GM19328 (cell line): ENCODE data around the gene GPANK1.

Experiments used
- ATAC-seq: cut with Tn5 transposase; IDR thresholded peaks from one replicate; pipeline ENCODE4 v1.9.1; 2021; ENCODE audit warnings: mild to moderate bottlenecking, moderate library complexity; ENCODE audit not compliant: unreplicated experiment

The GPANK1 gene

DNA sequence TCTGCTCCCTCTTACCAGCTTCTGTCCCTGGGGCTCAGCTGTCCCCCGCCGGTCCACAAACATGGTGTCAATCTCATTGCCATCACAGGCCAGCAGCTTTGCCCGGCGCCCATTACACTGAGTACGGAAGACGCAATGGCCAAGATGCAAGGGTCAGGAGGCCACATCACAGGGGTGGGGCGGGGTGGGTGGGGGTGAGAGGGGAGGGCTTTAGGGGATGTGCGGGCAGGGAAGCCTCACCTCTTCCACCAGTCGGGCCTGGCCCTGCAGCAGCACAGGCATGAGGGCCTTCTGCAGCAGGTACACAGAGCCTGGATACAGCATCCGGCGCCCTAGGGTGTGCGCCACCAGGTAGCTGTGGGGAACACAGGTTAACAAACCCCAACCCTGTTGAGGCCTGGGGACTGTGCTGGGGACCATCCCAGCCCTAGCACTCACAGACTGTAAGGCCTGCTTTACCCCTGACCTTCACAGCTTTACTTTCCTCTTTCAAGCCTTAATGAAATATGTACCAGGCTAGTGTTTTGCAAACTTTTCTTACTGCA lies 26.8 kb upstream of the GPANK1 start:
- ATAC-seq: no peak

DNA sequence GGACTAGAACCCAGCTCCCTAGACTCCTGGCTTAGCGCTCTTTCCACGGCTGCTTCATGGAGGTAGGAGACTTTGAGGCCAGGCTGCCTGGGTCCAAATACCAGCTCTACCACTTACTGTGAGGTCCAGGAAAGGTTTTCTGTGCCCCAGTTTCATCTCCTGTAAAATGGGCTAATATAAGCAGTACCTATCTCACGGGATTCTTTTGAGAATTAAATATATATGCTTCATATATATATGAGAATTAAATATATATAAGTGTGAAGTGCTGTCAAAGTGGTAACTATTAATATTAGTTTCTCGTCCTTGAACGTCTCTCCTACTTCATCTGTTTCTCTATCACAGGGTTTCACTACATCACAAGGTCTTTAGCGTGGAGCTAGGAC lies 26.3 kb upstream of the GPANK1 start:
- ATAC-seq: no peak

DNA sequence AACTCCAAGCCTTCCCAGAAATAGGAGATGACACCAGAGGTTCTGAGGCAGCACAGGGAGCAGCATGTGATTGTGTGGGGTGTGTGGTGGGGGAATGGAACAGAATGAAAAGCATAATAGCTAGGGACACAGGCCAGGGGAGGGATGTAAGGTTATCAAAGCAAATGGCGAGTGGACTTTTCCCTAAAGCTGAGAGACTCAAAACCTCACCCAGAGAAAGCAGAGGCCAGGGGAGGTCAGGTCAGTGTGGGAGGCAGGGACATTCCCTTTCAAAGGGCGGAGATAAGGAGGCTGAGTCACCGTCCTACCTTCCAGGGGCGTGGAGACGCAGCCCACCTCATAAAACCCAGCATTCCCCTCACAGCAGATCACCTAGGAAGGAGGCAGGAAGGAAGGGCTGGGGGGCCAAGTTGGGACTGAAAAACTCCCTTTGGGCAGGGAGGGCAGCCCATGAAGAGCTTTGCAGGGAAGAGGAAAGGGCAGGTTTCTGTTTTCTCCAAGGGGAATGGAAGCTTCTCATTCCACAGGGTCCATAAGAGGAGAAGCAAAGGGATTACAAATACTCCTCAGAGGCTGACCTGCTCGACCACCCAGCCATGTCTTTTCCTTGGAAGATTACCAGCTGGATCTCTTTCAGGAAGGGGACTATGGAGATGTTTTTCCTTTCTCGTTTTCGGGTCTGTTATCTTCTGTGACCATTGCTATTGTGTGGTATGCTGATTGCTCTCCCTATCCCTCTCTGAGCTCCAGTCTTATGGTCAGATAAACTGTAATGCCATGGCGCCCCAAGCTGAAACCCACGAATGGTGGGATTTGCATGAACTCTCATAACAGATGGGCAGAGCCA lies 25.7 kb upstream of the GPANK1 start:
- no peak for ATAC-seq

DNA sequence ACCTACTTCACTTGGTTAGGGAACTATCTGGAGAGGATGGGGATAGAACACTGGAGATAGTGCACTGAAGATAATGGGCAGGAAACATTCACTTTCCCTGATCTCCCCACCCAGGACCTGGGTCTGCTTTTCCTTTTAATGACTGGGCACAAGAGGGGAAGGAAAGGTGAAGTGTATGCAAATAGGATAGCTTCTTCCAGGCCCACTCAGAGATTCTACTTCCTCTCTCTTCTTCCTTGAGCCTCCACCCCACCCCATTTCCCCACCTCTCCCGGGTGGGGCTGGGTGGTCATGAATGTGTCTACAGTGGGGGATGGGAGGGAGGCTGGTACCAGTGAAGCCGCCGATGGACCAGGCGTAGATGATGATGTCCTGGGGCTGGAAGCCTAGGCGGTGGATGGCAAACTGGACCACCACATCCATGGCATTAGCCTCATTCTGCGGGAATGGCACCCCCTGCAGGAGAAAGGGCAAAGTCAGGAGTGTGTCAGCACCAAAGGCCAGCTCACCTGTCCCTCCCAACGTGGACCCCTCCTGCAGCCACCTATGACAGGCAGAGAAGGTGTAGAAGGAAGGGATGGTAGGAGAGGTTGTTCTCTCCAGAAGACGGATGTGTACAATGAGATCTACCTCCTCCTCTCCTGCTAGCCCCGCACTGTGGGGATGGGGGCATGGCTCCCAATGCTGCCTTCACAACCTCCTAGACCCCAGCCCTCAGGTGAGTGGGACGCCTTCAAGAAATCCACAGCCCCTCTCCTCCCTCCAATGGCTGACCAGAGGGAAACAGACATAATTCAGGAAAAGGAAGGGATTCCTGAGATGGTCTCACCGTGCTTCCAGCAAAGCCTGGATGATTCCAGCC lies 24.7 kb upstream of the GPANK1 start:
- ATAC-seq: no peak

DNA sequence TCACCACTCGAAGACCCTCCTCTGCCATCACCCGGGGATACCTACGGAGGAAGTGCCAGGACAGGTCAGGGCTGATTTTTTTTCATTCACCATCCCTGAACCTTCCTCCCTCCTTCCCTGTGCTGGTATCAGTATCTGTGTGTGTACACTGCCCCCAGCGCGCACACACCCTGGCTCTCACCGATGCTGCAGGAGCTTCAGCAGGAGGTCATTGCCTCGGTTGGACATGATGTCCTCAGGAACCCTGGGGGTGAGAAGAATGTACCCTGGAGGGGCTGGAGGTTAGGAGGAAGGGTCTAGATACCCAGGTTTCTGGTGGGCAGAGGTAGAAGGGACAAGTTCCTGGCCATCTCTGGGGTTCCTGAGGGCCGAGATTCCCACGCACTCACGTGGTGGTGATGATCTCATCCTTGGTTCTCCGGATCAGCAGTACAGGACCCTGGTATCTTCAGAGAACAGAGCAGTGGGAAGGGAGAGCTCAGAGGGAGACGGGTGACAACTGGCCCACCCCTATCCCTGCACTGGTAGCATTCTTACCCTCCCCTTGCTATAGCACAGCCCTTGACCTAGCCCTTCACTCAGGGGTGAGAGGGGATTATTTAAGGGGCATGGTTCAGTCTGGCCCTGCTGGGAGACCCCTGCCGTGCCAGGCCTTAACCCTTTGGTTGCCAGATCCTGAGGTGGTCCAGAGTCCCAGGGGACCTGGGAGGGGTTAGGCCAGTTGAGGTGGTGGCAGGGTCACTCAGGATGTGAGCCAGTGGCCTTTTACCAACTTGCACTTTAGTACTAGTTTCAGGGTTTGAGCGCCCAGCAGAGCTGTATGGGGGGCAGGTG lies 23.3 kb upstream of the GPANK1 start:
- ATAC-seq: no peak

DNA sequence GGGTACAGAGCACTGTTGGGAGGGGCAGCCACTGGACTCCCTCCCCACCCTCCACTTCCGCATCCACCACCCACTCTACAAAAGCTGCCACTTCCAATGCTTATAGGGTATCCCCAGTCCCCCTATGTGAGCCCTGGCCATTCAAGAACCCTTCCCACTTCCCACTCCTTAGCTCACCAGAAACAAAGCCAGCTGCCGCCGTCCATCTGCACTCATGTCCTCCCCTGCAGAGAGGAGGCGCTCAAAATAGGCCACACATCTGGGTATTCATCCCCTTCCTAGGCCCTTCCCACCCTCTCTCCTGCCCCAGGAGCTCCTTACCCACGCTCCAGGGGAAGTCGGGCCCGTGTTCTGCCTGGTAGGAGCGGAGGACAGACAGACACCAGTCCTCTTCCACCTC lies 22.5 kb upstream of the GPANK1 start:
- no peak for ATAC-seq

DNA sequence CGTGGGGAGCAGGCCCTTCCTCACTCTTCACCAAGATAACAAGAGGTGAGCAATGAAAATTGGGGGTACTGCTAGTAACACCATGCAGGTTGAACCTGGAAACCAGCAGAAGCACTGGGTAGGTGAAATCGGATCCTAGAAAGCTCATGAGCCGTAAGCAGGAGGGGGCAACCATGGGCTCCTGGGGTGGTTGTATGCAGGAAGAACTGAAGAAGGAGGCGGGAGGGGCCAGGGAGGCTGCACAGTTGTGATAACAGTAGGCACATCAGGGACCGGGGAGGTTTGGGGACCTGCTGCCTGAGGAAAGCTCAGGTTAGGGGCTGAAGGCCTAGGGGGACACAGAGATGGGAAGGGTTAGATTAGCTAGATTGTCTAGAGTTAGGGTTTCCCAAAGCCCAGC lies 21.7 kb upstream of the GPANK1 start:
- ATAC-seq: no peak

DNA sequence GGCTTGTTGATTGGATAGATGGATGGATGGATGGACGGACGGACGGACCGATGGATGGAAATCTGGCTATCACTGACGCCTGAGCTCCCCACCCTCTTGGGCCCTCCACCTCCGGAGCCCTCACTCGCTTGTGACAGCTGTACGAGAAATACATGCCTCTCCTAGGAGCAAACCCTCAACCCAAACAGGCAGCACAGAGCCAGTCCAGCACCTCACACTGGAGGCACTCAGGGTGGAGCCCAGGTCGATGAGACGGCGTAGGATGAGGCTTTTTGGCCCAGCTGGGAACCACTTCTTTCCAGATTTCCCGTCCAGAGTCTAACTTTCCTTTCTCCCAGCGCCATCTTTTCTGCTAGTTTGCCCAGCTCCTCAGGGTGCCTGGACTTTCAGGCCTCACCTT lies 18.8 kb upstream of the GPANK1 start:
- no peak for ATAC-seq

DNA sequence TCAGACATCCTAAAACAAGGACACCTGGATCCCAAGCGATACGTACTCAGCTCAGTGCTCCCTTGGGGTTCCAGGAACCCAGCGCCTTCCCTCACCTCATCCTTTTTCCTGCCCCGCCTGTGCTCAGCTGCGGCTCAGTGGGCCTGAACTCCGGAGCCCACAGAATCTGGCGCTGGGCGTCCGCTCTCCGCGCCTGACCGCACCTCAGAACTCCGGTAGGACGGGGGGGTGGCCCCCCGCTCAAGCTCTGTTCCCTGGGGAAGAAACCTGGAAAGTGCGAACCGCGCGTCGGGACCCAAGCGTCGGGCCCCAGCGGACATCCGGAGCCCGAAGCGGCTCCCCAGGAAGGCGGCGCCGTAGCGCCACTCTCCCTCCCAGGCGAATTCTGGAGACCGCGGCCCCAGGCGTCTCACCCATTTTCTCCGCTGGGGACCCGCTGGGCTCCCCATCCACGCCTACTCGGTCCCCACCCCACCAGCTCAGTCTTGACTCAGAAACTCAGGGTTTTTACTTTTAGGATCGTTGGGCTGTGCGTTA lies 16.4 kb upstream of the GPANK1 start:
- no peak for ATAC-seq

DNA sequence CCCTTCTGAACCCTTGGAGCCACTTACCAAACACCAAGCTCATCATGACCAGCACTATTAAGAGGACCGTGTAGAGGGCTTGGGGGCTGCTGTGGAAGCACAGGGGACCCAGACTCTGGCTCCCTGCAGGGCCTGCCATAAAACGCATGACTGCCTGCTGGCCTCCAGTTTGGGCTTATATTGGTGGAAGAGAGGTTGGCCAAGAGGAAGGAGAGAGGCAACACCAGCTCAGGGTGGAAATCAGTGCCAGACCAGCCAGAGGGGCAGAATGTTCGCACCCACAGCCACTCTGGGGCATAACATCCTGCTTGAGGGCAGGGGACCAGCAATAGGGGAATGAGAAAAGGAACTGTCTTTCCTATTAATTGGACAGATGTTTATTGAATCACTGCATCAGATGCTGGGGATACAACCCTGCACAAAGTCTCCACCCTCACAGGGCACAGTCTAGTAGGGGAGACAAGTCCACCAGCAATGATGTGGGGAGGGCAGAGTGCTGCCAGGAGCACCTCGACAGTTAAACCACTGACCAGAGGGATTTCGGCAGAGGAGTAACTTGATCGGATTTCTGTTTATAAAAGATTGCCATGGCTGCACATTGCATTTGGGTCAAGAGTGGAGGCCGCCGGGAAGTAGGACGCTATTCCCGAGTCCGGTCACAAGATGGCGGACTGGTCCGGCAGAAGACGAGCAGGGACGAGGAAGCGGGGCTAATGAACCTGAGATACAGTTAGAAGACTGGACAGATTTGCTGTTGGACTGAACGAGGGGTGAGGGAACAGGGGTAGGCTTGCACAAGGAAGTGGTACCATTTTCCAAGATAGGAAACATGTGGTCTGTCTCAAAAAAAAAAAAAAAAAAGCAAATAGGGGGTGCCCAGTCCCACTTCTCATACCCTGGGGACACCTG lies 15.7 kb upstream of the GPANK1 start, which contains the start of gene LY6G5C:
Gene LY6G5C, minus strand, starts transcription at position 842 of the 909 bp plus-strand sequence. Its CDS starts 694 bp downstream, at position 148.
- ATAC-seq: no peak

DNA sequence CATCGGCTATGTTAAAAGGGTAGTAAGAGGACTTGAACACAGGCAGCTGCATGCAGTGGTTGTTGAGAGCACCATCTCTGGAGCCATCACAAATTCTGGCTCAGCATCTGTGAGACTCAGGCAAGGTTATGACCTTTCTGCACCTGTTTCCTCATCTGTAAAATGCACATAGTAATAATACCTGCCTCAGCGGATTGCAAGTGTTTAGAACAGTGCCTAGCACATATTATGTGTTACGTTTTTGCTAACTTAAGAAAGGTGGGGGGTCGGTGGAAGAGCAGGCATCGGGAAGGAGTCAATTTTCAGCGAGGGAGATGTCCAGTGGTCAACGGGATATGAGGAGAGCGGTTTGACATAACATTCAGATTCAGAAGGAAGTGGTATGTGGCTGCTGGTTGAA lies 13.2 kb upstream of the GPANK1 start:
- ATAC-seq: no peak

DNA sequence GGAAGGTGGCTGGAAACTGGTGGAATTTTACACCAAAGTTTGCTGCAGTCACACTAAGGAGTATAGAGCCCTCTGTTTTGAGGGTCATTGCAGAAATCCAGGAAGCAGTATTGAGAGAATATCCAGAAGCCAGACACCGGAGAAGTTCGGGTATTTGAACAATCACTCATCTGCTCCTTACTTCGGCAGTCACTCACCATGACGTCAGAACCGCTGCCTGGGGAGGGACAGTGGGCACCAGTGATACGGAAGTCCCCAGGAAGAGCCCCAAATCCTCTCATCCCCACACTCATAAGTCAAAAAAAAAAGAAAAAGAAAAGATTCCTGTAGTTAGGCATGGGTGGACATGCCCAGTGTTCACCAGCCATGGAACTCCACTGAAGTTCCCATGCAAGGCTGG lies 12.1 kb upstream of the GPANK1 start:
- no peak for ATAC-seq

DNA sequence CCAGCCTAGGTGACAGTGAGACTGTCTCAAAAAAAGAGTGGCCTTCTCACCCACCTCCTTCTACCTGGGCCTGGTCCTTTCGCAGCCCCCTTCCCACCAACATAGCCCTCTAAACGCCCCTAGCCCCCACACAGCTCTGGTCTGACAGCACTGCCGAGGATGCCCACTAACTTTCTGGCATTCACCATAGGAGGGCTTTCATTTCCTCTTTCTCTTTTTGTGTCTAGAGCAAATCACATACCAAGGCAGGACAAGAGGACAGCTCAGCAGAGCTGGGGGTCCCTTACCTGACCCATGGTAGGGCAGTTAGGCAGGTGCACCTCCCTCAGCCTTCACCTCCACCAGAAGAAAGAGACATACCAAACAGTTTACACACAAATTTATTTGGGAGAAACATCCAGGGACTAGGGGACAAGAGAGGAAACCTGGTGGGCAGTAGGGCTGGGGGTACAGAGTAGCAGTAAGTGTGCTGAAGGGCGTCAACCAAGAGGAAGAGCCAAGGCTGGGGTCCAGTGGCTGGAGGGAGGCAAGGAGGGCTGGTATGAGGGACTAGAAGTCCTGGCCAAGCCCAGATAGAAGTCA lies 11.6 kb upstream of the GPANK1 start:
- ATAC-seq: no peak

DNA sequence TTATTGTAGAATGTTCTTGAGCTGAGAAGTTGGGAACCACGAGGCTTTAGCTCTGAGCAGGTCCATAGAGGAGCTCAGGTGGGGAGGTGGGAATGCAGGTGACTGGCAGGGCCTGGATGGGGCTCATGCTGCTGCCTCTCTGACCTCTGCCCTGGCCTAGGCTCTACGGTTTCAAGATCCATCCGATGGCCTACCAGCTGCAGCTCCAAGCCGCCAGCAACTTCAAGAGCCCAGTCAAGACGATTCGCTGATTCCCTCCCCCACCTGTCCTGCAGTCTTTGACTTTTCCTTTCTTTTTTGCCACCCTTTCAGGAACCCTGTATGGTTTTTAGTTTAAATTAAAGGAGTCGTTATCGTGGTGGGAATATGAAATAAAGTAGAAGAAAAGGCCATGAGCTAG lies 4.9 kb upstream of the GPANK1 start, which contains the start of gene LY6G5B:
Gene LY6G5B, plus strand, starts transcription at position 301 of the 400 bp plus-strand sequence. CDS start 975 bp downstream, outside the sequence.
- no peak for ATAC-seq

DNA sequence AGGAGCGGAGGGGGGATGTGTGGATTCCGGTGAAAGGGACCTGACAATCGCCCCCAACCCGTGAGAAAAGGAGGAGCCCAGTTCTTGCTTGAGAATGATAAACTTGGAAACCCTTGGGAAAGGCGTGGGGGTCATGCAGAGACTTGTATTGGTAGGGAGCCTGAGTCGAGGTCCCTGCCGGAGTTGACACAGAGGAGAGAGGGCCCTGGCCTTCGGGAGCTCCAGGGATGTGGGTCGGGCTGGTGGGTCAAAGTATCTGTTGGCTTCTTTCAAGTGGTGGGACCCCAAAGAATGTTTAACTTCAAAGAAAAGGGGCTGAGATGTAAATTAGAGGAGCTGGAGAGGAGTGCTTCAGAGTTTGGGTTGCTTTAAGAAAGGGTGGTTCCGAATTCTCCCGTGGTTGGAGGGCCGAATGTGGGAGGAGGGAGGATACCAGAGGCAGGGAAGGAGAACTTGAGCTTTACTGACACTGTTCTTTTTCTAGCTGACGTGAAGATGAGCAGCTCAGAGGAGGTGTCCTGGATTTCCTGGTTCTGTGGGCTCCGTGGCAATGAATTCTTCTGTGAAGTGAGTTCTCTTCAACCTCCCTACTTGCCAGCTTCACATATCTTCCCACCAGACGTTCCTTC lies 1.7 kb upstream of the GPANK1 start:
- ATAC-seq: no peak

DNA sequence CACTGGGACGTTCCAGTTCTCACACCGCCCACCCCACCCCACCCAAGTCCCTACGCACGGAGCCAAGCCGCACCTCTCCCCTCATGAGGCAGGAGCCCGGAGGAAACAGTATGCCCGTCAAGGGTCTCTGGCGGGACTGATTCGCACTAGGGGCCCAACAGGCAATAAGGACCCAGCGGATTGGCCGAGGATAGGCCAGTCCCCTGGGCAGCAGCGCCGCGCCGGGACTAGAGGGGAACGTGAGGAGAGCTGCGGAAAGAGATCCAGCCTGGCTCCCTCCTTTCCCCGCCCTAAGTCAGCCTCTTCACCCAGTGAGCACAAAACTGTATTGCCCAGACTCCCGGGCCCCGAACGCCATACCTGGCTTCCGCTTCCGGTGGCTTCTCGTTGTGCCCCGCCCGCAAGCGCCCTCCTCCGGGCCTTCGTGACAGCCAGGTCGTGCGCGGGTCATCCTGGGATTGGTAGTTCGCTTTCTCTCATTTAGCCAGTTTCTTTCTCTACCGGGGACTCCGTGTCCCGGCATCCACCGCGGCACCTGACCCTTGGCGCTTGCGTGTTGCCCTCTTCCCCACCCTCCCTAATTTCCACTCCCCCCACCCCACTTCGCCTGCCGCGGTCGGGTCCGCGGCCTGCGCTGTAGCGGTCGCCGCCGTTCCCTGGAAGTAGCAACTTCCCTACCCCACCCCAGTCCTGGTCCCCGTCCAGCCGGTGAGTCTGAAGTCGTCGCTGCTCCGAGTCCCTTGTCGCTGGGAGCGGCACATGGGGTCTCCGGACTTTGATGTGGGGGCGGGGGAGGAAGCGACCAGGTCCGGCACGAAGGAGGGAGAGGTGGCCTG lies 922 bp upstream of the GPANK1 start, which contains the start of gene CSNK2B:
Gene CSNK2B, plus strand, starts transcription at position 580 of the 836 bp plus-strand sequence. CDS start 752 bp downstream, outside the sequence.
- peak; percentile 79 for ATAC-seq

DNA sequence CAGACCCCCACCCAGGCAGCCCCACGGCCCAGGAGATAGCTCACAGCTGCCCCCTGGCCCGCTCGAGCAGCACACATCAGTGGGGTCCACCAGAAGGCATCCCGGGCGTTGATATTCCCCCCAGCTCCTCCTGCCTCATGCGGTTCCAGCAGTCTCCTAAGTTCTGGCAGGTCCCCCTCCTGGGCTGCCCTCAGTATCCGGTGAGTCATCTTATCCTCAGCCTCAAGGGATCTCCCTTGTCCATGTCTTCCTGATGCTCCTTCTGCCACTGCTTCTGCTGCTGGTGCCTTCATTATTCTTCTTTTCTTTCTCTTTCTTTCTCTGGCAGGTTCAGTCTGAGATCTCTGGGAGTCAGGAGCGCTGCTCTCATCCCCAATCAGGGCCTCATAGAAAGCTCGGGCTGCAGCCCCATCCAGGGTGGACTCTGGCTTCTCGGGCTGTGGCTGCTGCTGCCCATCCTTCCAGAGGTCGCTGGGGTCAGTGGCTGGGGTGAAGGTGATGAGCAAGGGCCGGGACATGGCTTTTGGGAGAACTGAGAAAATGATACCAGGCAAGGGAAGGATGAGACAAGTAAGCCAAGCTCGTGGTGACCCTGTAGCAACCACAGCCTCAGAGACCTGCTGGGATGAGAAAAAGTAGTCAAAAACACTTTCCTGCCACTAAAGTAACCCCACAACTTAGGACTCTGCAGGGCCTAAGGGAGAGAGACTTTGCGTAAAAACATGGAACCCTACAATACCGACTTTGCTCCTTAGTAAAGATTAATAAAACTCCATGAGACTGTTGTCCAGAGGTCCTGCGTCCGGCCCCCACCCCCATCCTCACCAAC lies 622 bp downstream of the GPANK1 start:
- ATAC-seq: no peak
